HG03064 (cell line): Measurements from ENCODE around the gene SUN1.
"Not testable (repeated sequence)": the region's sequence is repeated elsewhere in the genome, so short reads cannot be mapped to it uniquely, and the experiment has no call there.

Experiments
- ATAC-seq: cut with Tn5 transposase; IDR thresholded peaks from one replicate; pipeline ENCODE4 v1.9.1; 2021; ENCODE audit warnings: low read depth; ENCODE audit not compliant: unreplicated experiment

SUN1 gene

DNA sequence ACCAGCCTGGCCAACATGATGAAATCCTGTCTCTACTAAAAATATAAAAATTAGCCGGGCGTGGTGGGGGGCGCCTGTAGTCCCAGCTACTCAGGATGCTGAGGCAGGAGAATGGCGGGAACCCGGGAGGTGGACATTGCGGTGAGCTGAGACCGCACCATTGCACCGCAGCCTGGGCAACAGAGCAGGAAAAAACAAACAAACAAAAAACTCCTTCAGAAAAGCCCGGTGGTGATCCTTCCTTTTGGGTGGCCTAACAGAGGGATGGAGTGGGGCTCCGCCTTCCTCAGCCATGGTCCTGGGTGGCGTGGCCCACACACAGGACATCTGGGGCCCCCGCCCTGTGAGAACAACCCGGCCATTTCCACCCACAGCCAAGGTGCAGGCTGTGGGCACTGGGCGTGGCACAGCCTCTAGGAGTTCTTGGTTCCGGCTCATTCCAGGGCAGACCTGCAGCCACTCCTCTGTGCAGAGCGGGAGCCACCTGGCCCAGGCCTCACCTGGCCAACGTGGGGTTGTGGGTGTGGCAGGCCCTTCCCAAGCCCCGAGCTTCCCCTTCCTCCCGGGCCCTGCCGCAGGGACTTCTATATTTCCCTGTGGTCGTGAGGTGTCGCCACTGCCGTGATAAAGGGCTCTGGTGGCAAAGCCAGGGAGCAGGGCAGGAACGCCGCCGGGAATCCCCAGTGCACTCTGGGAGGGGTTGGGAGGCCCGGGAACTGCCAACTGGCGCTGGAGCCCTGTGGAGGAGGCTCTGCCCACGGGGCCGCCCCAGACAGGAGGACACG, 81.7 kb downstream of the SUN1 start:
- no peak for ATAC-seq

DNA sequence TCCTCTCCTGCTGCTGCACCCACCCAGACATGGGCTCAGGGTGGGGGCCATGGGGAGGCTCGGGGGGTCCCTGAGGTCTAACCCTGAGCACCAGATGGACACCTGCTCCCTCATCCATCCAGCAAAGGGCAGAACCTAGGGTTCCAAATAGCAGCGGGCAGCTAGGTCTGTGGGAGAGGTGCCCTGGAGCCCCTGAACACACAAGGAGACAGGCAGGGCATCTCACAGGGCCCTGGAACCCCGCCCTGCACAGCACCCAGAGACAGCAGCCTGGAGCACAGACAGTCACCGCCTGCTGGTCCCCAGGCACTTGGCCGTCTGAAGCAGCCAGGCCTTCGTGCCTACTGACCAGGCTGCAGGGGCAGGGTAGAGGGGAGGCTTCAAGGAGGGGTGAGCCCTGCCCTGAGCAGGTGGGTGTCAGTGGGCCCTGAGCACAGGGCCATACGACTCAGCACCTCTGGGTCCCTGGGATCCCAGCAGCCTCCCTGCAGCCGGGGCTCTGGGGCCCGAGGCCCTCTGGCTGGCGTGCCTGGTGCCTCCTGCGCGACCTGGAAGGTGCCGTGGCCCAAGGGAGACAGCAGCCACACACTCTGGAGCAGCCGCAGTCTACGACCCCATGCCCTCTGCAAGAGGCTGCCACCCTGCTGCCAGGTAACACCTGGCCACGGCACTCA, 82.4 kb downstream of the SUN1 start:
- no peak for ATAC-seq

DNA sequence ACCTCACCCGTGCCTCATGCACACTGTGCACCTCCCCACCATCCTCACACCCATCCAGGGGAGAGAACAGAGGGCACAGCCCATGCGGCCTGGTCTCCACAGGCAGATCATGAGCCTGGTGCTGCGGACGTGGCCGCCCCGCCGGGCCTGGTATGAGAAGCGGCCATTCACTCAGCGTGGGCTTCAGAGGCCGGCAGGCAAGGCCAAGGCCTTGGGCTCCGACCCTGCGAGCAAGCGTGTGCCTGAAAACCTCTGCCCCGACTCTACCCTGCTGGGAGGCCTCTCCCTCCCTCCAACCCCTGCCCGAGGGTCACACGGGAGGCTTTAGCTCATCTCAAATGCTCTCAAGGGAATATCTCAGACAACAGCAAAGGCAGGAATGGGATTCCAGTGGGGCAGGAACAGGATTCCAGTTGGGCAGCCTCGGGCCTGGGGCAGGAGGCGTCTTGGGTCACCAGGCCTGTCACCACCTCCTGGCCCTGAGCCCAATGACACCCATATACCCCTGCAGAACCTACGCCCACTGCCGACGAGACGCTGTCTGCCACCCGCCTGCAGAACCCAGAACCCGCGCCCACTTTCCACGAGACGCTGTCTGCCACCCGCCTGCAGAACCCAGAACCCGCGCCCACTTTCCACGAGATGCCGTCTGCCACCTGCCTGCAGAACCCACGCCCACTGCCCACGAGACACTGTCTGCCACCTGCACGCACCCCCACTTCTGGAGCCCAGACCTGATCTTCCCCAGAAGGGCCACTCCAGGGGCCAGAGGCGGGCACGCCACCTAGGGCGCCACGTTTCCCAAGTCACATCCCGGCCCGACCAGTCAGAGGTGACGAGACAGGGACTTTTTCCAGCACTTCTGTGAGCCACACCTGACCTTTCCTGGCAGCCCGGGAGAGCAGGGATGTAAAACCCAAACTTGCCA, 83.3 kb downstream of the SUN1 start:
- no peak for ATAC-seq

DNA sequence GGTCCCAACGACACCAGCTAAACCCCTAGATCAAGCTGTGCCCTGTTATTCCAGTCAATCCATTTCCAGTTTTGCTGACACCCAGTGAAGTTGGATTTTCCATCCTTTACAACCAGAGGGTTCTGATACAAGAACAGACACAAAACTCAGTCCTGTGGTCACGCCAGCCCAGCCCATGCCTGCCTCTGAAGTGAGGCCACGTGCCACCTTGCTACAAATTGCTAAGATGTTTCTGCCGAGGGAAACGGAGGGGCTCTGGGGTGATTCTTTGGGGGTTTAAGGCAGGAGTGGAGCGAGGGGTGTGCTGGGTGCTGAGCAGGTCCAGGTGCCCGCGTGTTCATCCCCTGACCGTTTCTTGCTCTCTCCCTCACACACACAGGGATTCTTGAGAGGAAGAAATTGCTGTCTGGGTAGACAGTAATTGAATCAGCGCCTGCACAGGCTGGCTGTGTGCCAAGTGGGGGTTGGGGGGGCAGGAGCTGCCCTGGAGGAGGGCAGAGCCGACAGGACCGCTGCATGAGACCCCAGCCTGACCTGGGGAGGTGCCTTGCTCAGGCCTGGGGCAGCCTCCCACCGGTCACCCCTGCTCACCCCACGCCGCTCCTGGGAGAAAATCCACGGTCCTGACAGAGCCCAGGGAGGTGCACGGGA, 84.1 kb downstream of the SUN1 start:
- no peak for ATAC-seq

DNA sequence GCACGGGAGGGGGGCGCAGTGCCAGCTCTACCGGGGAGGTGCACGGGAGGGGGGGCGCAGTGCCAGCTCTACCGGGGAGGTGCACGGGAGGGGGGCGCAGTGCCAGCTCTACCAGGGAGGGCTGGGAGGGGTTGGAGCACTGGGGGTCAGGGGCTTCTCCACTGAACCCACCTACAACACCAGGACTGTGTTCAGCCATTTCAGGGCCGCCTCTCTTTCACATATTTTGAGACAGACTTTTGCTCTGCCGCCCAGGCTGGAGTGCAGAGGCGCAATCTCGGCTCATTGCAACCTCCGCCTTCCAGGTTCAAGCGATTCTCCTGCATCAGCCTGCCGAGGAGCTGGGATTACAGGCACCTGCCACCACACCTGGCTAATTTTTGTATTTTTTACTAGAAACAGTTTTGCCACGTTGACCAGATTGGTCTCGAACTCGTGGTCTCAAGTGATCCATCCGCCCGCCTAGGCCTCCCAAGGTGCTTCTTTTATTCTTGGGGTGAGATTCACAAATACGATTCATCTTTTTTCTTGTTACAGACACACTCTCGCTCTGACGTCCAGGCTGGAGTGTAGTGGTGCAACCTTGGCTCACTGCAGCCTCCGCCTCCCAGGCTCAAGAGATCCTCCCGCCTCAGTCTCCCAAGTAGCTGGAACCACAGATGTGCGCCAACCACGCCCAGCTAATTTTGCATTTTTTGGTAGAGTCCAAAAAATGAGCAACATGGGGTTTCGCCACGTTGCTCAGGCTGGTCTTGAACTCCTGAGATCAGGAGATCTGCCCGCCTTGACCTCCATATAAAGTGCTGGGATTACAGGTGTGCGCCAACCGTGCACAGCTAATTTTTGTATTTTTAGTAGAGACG, 85.2 kb downstream of the SUN1 start:
- no peak for ATAC-seq

DNA sequence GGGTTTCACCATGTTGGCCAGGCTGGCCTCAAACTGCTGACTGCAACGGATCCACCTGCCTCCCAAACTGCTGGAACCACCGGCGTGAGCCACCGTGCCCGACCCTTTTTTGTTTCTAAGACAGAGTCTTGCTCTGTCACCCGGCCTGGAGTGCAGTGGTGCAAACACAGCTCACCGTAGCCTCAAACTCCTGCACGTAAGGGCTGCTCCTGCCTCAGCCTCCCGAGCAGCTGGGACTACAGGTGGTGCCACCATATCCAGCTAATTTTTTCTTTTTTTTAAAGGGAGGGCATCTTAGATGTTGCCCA, 85.8 kb downstream of the SUN1 start:
- no peak for ATAC-seq

DNA sequence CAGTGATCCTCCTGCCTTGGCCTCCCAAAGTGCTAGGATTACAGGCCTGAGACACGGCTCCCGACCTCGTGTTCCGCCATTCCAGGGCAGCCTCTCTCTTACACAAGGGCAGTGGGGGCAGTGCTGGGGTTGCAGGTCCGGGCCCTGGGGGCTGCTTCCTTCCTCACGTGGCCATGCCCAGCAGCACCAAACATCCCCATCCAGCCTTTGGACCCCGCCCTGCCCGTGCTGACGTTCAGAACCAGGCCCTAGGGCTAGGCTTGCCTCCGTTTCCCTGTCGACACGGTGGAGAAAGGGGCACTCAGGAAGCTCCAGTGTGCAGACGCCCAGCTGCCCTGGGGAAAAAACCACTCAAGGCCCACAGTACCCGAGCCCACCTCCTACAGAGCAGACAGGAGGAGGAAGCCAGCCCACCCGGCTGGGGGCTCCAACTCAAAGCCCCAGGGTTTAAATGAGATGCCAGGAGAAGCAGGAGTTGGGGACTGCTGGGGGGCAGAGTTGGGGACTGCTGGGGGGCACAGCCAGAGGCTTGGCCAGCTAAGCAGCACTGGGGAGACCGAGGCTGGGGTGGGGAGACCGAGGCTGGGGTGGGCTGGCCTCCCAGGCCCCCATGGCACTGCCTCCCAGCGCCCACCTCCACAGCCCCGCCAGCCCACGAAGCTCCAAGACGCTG, 86.3 kb downstream of the SUN1 start:
- ATAC-seq: no peak

DNA sequence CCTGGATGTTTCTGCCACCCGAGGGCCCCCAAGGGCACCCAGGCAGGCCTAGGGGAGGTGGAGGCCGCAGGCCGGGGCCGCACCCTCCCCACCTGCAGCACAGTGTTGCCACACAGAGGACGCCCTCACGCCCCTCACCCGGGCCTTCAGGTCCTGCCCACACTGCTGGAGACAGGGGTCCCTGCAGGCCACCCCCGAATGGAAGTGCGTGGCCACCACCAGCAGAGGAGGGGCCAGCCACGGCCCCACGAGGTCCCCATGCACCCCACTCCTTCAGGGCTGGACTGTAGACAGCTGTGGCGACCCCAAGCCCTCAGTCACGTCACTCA, 86.8 kb downstream of the SUN1 start:
- ATAC-seq: no peak

DNA sequence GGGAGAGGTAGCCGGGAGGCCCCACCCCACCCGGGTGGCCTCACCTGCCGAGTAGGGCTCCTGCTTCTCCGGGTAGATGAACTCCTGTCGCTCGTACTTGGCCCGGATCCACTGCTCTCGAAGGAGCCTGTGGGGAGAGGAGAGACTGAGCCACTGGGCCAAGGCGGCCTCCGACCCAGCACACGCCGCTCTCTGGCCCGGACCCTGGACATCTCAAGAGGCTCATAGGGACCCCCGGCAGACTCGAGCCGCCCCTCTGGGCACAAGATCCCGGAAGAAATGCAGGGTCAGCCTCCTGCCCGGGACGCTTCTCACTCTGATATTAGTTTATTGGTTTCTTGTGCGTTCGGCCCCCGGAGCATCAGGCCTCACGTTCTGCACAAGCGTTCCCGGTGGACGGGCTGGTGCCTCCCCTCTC, 87.7 kb downstream of the SUN1 start:
- ATAC-seq: no peak

DNA sequence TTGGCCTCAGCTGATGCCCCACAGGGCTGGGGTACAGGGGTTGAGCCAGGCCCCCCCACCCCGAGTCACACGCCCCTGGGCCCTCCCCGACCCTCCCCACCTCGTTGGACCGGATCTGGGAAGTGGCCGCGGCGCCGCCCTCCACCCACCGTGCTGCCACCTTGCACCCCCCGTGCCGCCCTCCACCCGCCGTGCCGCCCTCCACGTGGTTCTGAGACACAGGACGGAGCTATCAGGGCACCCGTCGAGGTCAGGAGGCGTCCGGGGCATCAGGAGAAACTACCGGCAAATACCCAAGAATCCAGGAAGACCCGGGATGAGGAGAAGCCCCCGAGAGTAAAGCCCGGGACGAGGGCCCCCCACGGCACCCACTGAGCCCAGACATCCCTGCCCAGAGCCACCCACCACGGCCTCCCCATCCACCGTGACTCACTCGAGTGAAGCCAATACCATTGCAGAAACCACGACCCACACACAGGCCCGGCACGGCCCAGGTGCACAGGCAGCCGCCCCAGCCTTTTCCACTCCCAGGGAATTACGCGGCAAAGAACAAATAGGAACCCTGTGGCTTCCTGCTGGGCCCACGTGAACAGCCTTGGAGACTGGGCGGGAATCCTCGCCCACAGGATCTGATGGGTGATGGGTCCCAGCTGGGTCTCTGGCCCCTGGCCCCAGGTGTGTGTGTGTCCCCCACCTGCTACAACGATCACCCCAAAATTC, 88.2 kb downstream of the SUN1 start:
- ATAC-seq: no peak

DNA sequence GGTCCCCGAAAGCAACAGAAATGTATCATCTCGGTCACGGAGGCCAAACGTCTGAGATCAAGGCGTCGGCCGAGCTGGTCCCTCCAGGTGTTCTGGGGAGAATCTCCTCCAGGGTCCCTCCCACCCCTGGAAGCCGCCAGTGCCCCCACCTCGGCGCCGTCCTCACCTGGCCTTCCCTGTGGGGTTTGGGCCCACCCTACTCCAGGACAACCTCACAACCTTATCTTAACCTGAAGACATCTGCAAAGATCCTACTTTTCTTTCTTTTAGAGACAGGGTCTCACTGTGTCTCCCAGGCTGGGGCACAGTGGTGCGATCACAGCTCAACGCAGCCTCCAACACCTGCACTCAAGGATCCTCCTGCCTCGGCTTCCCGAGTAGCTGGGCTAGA, 88.8 kb downstream of the SUN1 start:
- ATAC-seq: no peak

DNA sequence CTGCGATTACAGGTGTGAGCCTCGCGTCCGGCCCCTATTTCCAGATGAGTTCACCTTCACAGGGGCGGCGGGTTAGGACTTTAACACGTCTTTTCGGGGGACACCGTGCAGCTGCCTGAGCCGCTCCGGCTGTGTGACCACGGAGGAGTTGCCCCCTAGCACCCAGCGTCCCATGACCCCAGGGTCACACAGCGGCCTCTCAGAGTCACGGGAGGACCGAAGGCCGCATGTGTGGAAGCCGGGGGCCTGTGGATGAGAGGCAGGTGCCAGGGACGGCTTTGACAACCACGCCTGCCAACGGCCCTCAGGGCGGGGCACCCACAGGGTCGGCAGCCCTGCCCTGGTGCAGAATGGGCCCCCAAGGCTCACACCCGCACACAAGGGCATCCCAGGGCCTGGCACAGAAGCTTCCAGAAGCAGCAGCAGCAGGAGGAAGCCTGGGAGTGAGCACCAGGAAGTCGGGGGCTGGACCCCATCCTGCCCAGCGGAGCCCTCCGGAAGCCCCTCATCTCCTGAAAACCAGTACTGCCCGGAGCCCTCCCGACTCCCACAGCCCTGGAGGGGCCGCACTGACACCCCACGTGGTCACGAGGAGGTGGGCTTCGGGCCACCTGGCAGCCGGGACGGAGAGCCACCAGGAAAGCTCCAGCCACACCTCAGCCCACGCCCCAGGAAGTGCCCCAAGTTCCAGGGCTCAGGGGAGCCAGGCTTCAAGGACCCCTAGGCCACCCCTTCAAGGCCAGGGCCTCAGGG, 89.5 kb downstream of the SUN1 start:
- ATAC-seq: no peak

DNA sequence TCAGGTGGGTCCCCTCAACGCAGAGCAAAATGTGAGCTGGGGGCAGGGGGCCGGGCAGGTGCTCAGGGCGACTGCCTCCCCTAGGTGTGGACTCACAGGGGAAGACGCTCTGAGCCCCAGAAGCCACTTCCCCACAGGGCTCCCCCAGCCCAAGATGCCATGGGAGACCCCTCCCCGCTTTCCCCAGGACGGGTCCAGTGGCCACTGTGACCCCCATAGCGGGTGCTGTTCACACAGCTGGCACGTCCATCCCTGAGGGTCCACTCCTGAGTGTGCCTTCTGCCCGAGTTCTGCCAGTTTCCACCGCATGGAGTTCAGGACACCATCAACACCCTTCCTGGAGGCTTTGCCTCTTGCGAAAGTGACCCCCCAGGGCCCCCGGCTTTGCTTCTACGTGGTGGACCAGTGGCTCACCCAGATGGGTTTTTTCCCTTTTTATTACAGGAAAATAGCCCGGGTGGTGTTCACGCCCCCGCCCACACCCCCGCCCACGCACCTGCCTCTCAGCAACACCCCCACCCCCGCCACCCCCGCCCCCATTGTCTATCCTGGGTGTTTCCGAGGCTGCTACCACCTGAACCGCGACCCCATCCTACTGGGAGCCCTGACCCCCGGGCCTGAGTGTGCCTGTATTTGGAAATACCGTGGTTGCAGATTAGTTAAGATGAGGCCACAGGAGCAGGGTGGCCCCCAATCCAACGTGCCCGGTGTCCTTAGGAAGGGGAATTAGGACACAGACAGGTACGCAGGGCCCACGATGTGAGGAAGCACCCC, 90.2 kb downstream of the SUN1 start:
- ATAC-seq: peak; percentile 1

DNA sequence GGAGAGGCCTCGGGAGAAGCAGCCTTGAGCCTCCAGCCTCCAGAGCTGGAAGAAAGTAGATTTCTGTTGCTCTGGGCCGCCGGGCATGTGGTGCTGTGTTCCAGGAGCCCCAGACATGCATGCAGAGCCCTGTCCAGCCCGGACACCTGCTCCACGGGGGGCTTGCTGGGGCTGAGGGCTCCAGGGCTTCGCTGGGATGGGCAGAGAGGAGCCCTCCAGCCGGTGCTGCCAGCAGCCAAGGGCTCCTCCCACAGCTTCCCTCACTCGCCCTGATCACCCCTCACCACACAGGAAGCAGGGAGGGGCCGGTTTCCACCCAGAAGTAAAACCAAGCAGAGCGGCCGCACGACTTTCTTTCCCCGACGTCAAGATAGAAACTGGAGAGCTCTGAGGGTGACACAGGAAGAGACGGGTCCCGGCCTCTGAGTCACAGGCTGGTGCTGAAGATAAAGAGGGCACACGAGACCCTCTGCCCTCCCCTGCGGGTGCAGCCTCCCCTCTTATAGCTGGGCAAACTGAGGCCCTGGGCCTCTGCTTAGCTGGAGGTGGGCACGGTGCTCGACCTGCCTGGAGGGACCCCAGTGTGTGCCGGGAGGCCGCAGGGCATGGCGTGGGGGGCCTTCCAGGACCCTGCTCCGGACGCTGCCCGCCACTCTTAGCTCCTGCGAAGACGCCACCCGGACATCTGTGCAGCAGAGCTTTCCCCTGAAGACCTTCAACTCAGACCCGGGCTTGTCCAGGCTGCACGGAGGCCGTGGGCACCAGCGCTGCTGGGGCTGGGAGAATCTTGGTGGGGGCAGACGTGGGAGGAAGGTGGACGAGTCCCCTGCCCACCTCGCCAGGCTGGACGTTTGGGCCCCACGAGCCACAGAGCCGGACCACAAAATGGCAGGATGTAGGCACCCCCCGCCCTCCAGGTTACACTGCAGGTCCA, 91.1 kb downstream of the SUN1 start:
- ATAC-seq: peak; percentile 68

DNA sequence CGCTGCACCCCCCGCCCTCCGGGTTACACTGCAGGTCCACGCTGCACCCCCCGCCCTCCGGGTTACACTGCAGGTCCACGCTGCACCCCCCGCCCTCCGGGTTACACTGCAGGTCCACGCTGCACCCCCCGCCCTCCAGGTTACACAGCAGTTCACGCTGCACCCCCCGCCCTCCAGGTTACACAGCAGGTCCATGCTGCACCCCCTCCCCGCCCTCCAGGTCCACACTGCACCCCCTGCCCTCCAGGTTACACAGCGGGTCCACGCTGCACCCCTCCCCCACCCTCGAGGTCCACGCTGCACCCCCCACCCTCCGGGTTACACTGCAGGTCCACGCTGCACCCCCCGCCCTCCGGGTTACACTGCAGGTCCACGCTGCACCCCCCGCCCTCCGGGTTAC, 91.8 kb downstream of the SUN1 start:
- ATAC-seq: not testable (repeated sequence)
